GM18907 (cell line): ENCODE measurements around the gene TPPP3.
"Not testable (repeated sequence)": the region's sequence is repeated elsewhere in the genome, so short reads cannot be mapped to it uniquely, and the experiment has no call there.

ENCODE experiments used
- ATAC-seq: cut with Tn5 transposase; IDR thresholded peaks from one replicate; pipeline ENCODE4 v1.9.1; 2021; ENCODE audit warnings: mild to moderate bottlenecking, moderate library complexity; ENCODE audit not compliant: unreplicated experiment

The TPPP3 gene

GRCh38 chr16:67390816-67391423 is 2.4 kb downstream of the TPPP3 start:
- no peak for ATAC-seq

DNA sequence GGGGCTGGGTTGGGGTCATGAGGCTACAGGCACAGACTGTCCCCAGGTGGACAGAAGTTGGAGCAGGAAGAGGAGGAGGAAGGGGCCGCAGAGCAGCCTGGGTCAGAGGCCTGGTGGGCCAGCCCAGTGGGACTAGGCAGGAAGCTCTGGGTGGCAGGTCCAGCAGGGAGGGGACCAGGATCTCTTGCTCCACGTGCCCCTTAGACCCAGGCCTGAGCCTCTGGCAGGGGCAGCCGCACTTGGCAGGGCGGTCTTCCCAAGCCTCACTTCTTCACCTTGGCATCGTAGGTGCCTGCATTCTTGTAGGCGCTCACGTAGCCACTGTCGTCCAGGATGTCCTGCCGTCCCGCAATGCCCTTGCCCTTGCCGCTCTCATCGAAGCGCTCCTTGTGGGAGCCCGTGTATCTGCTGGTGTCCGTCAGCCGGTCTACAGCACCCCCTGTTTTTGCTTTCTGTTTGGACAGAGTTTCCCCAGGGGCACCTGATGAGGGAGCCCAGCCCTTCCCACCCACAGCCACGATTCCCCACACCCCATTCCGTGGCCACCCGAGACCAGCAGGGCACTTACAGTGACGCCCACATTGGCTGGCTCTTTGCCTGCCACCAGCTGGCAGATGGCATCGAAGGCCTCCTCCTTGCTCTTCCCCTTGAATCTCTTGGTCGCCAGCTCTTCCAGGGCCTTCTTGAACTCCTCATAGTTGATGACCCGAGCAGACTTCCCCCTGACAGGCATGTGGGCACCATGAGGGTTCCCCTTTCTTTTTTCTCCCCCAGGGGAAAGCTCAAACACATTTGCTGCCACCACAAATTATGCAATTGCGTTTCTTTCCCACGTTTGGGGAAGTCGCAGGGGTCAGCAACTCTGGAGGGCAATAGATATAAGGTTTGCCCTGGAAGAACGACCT is 3.1 kb downstream of the TPPP3 start:
- ATAC-seq, result no peak

GRCh38 chr16:67388591-67388990 is 4.7 kb downstream of the TPPP3 start:
- ATAC-seq, result no peak

DNA sequence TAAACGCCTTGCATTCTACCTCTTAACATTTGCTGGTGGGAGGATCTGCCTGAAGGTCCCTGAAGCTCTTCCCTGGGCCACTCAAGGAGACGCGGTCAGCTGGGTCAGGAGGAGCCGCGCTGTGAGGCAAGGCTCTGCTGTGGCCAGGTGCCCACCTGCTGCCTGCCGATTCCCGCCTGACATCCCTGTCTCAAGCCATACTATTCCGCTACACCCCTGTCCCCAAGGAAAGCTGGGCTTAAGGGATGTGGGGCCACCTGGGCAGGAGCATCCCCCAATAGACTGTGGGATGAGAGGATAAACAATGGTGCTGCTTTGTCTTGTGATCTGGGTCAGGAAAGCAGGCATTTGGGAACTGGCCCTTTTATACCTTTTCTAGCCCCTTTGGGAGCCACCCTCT is 5.1 kb downstream of the TPPP3 start:
- ATAC-seq, result no peak

DNA sequence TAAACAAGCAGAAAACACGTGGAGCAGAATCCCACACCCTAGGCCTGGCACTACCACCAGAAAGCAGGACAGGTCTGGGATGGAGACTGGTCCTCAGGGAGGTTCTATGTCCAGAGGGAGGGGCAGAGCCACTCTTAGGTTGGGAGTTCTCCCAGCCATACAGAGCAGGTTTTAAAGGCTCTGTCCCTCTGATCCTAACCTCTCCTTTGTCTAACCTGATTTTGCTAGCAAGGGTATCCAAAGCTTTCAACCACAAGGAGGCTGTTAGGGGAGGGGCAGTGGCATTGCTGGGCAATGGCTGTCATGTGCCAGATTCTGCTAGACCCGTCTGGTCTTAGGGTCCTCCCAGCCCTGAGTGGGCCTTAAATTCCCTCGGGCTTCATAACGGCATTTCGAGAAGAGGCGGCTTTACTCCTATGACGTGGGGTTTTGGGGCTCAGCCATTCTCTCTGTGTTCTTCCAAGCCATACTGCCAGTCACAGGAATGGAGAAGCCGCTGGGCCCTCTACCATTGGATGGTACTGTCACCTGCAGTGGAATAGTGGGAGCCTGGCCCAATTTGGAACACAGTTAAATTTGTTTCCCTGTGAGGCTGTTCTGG is 5.7 kb downstream of the TPPP3 start:
- ATAC-seq, result no peak

GRCh38 chr16:67386861-67387455 is 6.3 kb downstream of the TPPP3 start:
- ATAC-seq, result no peak

DNA sequence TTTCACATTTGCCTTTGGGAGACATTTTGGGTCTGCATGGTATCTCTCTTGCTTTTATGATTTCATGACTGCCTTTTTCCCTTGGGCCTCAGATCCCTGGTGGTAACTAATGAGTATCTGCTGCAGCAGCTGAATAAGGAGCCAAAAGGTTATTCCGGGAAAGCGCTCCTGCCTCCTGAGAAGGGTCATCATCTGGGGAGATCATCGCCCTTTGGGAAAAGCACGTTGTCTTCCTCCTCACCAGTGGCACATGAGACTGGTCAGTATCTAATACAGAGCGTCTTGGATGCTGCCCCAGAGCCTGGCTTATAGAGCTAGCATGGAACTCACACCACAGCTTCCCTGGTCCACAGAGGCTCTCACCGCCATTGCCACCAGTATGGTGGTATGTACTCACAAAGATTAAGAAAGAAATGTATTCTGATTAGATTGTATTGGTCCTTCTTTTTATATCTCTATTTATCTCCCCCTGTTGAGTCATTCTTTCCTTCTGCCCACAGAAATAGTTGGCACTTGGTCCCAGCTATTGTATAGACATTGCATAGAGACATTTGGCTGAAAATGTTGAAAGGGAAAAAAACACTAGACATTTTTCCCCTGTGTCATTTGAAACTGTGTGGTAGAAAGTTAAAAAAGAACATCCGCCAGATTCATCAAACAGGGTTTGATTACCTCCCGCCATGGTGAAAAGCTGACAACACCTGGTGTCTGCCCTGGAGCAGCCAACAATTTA is 8.4 kb downstream of the TPPP3 start:
- no peak for ATAC-seq

GRCh38 chr16:67383284-67383683 is 10.0 kb downstream of the TPPP3 start:
- ATAC-seq, result no peak

DNA sequence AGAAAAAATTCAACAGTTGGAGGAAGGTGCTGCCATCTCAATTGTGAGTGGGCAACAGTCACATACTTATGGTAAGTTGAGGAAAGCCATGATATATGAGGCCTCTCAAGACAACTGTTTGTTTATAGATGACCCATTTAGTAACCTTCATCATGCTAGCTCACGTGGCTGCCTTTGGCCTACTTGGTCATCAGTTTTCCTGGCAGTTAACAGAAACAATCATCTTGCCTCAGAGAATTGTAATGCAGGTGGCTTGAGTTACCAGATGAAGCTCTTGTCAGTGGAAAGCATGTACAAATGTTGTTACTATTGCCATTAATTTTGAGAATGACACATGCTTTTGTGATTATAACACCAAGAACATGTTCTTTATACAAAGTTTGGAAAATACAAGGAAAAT is 14.7 kb downstream of the TPPP3 start:
- ATAC-seq, result no peak

DNA sequence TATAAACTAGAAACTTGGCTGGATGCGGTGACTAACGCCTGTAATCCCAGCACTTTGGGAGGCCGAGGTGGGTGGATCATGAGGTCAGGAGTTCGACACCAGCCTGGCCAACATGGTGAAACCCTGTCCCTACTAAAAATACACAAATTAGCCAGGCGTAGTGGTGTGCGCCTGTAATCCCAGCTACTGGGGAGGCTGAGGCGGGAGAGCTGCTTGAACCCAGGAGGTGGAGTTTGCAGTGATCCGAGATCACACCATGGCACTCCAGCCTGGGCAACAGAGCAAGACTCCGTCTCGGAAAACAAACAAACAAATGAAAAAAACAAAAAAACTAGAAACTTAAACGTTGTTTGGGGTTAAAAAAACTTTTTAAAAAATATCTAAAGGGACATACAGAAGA is 17.3 kb downstream of the TPPP3 start:
- not testable (repeated sequence) for ATAC-seq

DNA sequence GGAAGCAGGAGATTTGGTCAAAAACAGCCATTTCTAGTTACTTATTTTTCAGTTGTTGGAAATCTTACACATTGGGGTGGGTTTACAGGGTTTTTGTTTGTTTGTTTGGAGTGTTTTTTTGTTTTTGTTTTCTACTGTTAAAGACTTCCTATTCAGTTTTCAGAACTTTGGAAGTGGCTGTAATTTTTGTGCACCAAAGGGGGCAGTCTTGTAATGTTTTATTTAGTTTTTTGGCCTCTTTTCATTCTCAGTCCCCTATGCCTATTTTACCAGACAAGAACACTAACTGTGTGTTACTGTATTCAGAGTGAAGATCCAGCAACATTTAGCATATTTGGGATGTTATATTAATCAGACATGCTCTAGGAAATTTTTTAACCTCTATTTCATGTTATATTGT is 20.6 kb downstream of the TPPP3 start:
- ATAC-seq, result no peak

- ATAC-seq, result no peak
Measured at GRCh38 chr16:67370661-67371060, 22.6 kb downstream of the TPPP3 start.

- ATAC-seq, result no peak
Measured at GRCh38 chr16:67364600-67365235, 28.6 kb downstream of the TPPP3 start.

- ATAC-seq, result no peak
Measured at GRCh38 chr16:67361038-67361437, 32.3 kb downstream of the TPPP3 start.

GRCh38 chr16:67359540-67360269 is 33.6 kb downstream of the TPPP3 start:
- not testable (repeated sequence) for ATAC-seq

DNA sequence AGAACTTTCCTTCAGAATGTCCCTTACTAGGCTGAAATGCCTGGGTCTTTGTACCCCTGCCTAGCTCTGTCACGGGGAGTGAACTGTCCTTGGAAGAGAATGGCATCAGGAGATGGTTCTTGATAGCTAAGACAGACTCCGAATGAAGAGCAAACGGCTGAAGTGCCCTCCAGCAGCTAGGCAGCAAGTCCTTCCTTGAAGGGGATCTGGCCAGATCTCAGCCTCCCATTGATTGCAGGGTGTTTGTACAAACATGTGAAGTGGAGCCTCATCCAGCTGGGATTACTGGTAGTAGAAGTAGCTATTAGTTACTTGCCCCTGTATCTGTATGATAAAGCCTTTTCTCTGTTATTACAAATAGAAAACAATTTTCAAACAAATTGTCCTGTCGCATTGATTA is 35.7 kb downstream of the TPPP3 start:
- no peak for ATAC-seq

GRCh38 chr16:67356396-67356795 is 36.9 kb downstream of the TPPP3 start:
- no peak for ATAC-seq

DNA sequence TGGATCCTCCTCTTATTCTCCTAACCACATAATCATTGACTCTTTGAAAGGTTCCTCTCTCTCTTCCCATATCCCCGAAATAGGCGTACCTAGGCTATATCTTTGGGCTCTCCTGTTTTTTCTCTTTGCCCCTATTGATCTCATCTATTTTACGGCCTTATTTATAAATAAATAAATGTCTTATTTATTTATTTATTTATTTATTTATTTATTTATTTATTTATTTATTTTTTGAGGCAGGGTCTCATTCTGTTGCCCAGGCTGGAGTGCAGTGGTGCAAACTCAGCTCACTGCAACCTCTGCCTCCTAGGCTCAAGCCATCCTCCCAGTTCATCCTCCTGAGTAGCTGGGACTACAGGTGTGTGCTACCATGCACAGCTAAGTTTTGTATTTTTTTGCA is 40.8 kb downstream of the TPPP3 start:
- ATAC-seq, result not testable (repeated sequence)

- no peak for ATAC-seq
Measured at GRCh38 chr16:67350324-67350723, 43.0 kb downstream of the TPPP3 start.

DNA sequence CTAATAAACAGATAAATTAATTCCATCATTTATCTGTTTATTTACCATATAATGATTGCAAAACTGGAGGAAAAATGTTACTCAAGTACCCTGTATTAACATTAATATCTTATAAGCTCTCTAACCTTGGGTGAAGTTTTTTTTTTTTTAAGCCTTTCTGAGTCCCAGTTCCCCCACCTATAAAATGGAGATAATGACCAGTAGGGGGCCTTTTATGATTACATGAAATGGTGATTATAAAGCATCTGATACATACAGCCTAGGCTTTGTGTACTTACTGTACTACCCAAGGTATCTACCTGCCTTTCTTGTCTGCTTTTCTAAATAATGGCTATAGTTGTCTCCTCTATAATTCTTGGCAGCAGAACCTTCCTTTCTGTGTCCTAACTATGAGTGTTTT is 44.1 kb downstream of the TPPP3 start:
- no peak for ATAC-seq
